GM12878 (cell line): Measurements from ENCODE around the gene SFXN4. TPM values are rescaled to one million over a fixed set of nuclear protein-coding genes. Genes with fewer than 3 reads are reported as not detected.

Source experiments
- ATAC-seq: fragments of 200-7000 bp; cut with Tn5 transposase; 3 replicates; pipeline ENCODE4 v1.9.1; 2020; ENCODE audit warnings: mild to moderate bottlenecking, moderate library complexity
- BruUV-seq: library from RNA; stranded (reverse); fragments of 400-500 nt; replicated peaks from 2 replicates; lab custom pipeline; 2021; lab: Mats Ljungman, UMichigan
- CTCF ChIA-PET: fragments of 300-600 bp; sonication (Branson Sonifier 250); formaldehyde crosslinking; extraction: SDS; loops from one replicate; lab custom pipeline; 2021; ENCODE audit warnings: inconsistent platforms; lab: Yijun Ruan, JAX
- POLR2A ChIA-PET: fragments of 350-600 bp; formaldehyde crosslinking; extraction: SDS; loops from one replicate; lab custom pipeline; 2021; ENCODE audit warnings: inconsistent platforms; lab: Charles Lee
- RAD21 ChIA-PET: fragments of 300-600 bp; sonication (Branson Sonifier 250); formaldehyde crosslinking; loops from one replicate; lab custom pipeline; 2023; ENCODE audit warnings: antibody characterized with exemption; ENCODE audit not compliant: unreplicated experiment; lab: Charles Lee
- SMC1A ChIA-PET: fragments of 300-600 bp; sonication (Branson Sonifier 250); formaldehyde crosslinking; loops from one replicate; lab custom pipeline; 2023; ENCODE audit not compliant: unreplicated experiment, uncharacterized antibody; lab: Charles Lee
- DNase-seq: peaks from one replicate; pipeline ENCODE4 v3.0.0-alpha.2; 2011; ENCODE audit warnings: low read depth, low spot score
- FAIRE-seq: peaks from 3 replicates; lab custom pipeline; 2011; peaks lifted over from hg19 to GRCh38; lab: Jason Lieb, UNC
- H2AFZ ChIP-seq: 2 replicates; pipeline ENCODE4 v1.6.0; 2011; ENCODE audit warnings: low read depth, low read length, control low read depth; ENCODE audit not compliant: control insufficient read depth
- H3K27ac ChIP-seq: 2 replicates; pipeline ENCODE4 v1.5.1; 2011; ENCODE audit warnings: control low read depth; ENCODE audit not compliant: control insufficient read depth, insufficient read depth
- H3K27me3 ChIP-seq, 2 experiments: replicated peaks in 1 of 2; 2 replicates each; pipeline versions ENCODE4 v1.6.0 to v1.6.1; 2011; ENCODE audit warnings: low read length in 1 of 2; ENCODE audit not compliant: control insufficient read depth in 2 of 2, insufficient read depth in 2 of 2
- H3K36me3 ChIP-seq, 2 experiments: 2 replicates each; pipeline ENCODE4 v1.5.1; 2011; ENCODE audit warnings: low read length in 1 of 2; ENCODE audit not compliant: control insufficient read depth in 2 of 2, insufficient read depth in 2 of 2
- H3K4me1 ChIP-seq: 2 replicates; pipeline ENCODE4 v1.6.1; 2011; ENCODE audit warnings: mild to moderate bottlenecking, low read length, moderate library complexity, mixed read lengths; ENCODE audit not compliant: control insufficient read depth, insufficient read depth
- H3K4me2 ChIP-seq: 2 replicates; pipeline ENCODE4 v1.6.0; 2011; ENCODE audit warnings: control low read depth; ENCODE audit not compliant: control insufficient read depth, insufficient read depth
- H3K4me3 ChIP-seq: fragments of 200-600 bp; sonication (generic); 2 replicates; pipeline ENCODE4 v1.5.1; 2016
- H3K79me2 ChIP-seq: 2 replicates; pipeline ENCODE4 v1.6.0; 2011; ENCODE audit warnings: low read length; ENCODE audit not compliant: control insufficient read depth, insufficient read depth
- H3K9ac ChIP-seq: 2 replicates; pipeline ENCODE4 v1.8.0; 2011; ENCODE audit warnings: low read length, control low read depth, mixed read lengths; ENCODE audit not compliant: control insufficient read depth, insufficient read depth
- H3K9me3 ChIP-seq: replicated peaks from 3 replicates; pipeline ENCODE4 v1.5.1; 2011; ENCODE audit warnings: mild to moderate bottlenecking, low read length; ENCODE audit not compliant: control insufficient read depth, insufficient read depth
- H4K20me1 ChIP-seq: 2 replicates; pipeline ENCODE4 v1.6.0; 2011; ENCODE audit not compliant: control insufficient read depth, insufficient read depth
- CHD4 ChIP-seq: fragments of 200-600 bp; sonication (generic); IDR thresholded peaks from 2 replicates; pipeline ENCODE4 v1.6.1; 2016; ENCODE audit warnings: mild to moderate bottlenecking
- FOS ChIP-seq: IDR thresholded peaks from 3 replicates; pipeline ENCODE4 v1.6.1; 2011; ENCODE audit warnings: borderline replicate concordance; ENCODE audit not compliant: insufficient read length; ENCODE audit errors: extremely low read depth
- LARP7 ChIP-seq: fragments of 450-650 bp; IDR thresholded peaks from 2 replicates; pipeline ENCODE4 v1.6.1; 2017; ENCODE audit warnings: mild to moderate bottlenecking
- NBN ChIP-seq: fragments of 450-650 bp; IDR thresholded peaks from 2 replicates; pipeline ENCODE4 v1.6.1; 2016
- PML ChIP-seq: IDR thresholded peaks from 2 replicates; pipeline ENCODE4 v1.6.1; 2012; ENCODE audit warnings: low read length, inconsistent platforms
- WGBS: methylation state at CpG from one replicate; pipeline ENCODE4 v1.1.6; 2016; ENCODE audit warnings: low lambda C conversion rate; ENCODE audit not compliant: insufficient replicate concordance, insufficient coverage; ENCODE audit errors: missing lambda C conversion rate; 5-methylcytosine and 5-hydroxymethylcytosine counted together
- in situ Hi-C: fragments of 300-500 bp; cut with MboI; formaldehyde crosslinking; loops from 9 replicates; pipeline ENCODE4 v1.14.3; 2018; ENCODE audit warnings: mixed read lengths
- intact Hi-C: fragments of 100-400 bp; cut with micrococcal nuclease; formaldehyde crosslinking; loops from one replicate; pipeline ENCODE4 v1.14.2; 2022; ENCODE audit not compliant: unreplicated experiment
- polyA plus RNA-seq, 11 experiments: library from polyadenylated mRNA; depleted of rRNA in 4 of 11; unstranded in 6 of 11; stranded (reverse) in 5 of 11; fragments of >200 nt; fragmentation: Nextera tagmentation in 4 of 11; fragmentation: Illumina TruSeq in 1 of 11; extraction: Ambion mirVana in 4 of 11; extraction: Trizol in 1 of 11; gene quantifications; 1 replicate in 1 of 11; 2 replicates in 10 of 11; pipeline versions ENCODE4 v1.2.1 to v1.2.3, GENCODE V29; 2011 to 2016; ENCODE audit warnings: inconsistent platforms in 2 of 11, missing spikeins in 2 of 11, low read depth in 1 of 11
- total RNA-seq, 4 experiments: library from RNA; depleted of rRNA in 3 of 4; stranded (reverse); fragments of >200 nt in 3 of 4; fragmentation: Illumina TruSeq in 1 of 4; extraction: Trizol in 1 of 4; gene quantifications; 2 replicates each; pipeline versions ENCODE4 v1.2.1 to v1.2.3, GENCODE V29; 2013 to 2021
- TF ChIP-seq, protein P1 (sequence below): IDR thresholded peaks from 2 replicates; pipeline ENCODE4 v1.6.1; 2012; ENCODE audit warnings: low read depth, low read length, improper control_type of control experiment
- TF ChIP-seq, protein P2 (sequence below): fragments of 150-350 bp; IDR thresholded peaks from 2 replicates; pipeline ENCODE4 v1.6.1; 2016; ENCODE audit warnings: low read depth, low read length
- TF ChIP-seq, protein P3 (sequence below): fragments of 450-650 bp; IDR thresholded peaks from 2 replicates; pipeline ENCODE4 v1.6.1; 2016; ENCODE audit warnings: mild to moderate bottlenecking
- TF ChIP-seq, protein P4 (sequence below): fragments of 450-650 bp; IDR thresholded peaks from 2 replicates; pipeline ENCODE4 v1.6.1; 2017; ENCODE audit warnings: antibody characterized with exemption, mild to moderate bottlenecking, moderate library complexity

The SFXN4 gene
- total and polyA plus RNA-seq, 10 of the 15 experiments (the other 5 are each of a cell fraction or from before 2014, with no cell fraction given), result 40.7 to 111 (median 48.8) TPM

DNA sequence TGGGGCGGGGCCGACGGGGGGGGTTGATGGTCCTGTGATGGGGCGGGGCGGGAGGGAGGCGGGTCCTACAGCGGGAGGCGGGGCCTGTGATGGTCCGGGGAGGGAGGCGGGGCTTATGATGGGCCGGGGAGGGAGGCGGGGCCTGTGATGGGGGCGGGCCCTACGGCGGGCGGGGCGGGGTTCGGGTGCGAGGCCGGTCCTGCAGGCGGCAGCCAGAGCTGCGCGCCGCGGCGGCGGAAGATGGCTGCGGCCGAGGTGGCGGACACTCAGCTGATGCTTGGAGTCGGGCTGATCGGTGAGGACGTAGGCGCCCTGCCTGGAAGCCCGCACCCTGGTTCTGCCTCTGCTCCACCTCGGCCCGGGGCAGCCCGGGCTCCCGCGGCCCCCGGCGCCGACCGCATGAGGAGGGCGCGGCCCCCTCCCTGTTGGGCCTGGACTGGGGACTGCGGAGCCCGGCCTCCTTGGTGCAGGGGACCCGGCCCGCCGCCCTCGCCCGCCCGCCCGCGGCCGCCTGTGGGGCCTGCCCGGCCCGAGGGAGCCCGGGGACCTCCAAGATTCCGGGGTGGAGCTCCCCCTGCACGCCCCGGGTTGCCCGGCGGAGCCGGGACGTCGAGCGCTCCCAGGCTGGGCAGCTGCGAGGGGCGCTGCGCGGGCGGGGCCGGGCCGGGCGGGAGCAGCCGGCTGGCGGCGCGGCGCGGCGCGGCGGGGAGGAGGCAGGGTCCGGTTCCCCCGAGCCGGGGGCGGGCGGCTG lies 61.4 kb downstream of the SFXN4 start, which contains the start of gene DENND10 (continued):
- TF ChIP-seq, protein P1, sequence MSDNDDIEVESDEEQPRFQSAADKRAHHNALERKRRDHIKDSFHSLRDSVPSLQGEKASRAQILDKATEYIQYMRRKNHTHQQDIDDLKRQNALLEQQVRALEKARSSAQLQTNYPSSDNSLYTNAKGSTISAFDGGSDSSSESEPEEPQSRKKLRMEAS, result no peak
- TF ChIP-seq, all 136 proteins: peak for 15

DNA sequence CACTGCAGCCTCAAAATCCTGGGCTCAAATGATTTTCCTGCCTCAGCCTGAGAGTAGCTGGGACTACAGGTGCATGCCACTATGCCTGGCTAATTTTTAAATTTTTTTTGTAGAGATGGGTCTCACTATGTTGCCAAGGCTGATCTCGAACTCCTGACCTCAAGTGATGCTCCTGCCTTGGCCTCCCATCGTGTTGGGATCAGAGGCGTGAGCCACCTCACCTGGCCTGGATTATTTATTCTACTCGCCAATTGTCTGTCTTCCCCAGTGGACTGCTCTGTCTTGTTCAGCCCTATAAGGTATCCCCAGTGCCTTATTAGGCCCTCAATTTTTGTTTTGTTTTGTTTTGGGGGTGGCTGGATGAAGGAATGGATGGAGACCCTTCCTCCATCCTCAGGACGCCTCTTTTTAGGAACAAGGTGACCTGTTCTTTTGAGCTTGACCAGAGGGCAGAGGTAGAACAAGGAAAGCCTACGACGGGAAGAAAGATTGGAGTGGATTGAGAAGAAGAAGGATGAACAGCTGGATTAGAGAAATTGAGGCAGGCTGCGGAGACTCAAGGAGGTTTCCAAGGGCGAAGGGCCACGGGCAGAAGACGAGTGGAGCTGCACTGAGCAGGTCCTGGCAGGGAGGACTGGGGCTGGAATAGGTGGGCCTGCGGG lies 62.1 kb downstream of the SFXN4 start:
- ChIA-PET CTCF (interaction anchor here (1.0 to 1.1 kb wide), 3 partner anchors 17 to 340 kb away, joined by 3 to 4 read pairs (median 3); partner anchors contain the start of gene SFXN4), POLR2A (interaction anchor here (0.5 to 2.9 kb wide), 10 partner anchors 8 to 367 kb away, joined by 3 to 12 read pairs (median 4); partner anchors contain the start of gene SFXN4), SMC1A (interaction anchor here (0.7 to 2.5 kb wide), 3 partner anchors 10 to 28 kb away, joined by 3 to 9 read pairs (median 3); no protein-coding TSS in a partner anchor), RAD21 (interaction anchor here (0.7 to 1.9 kb wide), 5 partner anchors 9 to 28 kb away, joined by 3 to 8 read pairs (median 4); no protein-coding TSS in a partner anchor)
- H3K9me3 ChIP-seq, result no peaks in the 10 kb centered on the region
- H3K4me2 ChIP-seq, result no peak overlapping the region
- intact Hi-C loops (no loop called here), in situ Hi-C loops (no loop called here)
- H3K36me3 ChIP-seq, result no peaks in the 10 kb centered on the region
- no peaks in the 10 kb centered on the region for H3K27me3 ChIP-seq
- no TSS peak for BruUV-seq
- WGBS, result 55% methylated on average over 12 of the region's 12 CpGs
- no peak overlapping the region for H3K9ac ChIP-seq
- ATAC-seq (no peak), DNase-seq (no peak), FAIRE-seq (no peak)
- no peaks in the 10 kb centered on the region for H4K20me1 ChIP-seq
- H3K4me1 ChIP-seq, result peaks cover 5% of the 10 kb centered on the region
- H3K4me3 ChIP-seq, result no peak overlapping the region
- peak overlapping the region; percentile 33; the same call in 1 of the 2 replicates for H2AFZ ChIP-seq
- H3K27ac ChIP-seq, result no peak overlapping the region
- peaks cover 6% of the 10 kb centered on the region for H3K79me2 ChIP-seq
- TF ChIP-seq, protein P2, sequence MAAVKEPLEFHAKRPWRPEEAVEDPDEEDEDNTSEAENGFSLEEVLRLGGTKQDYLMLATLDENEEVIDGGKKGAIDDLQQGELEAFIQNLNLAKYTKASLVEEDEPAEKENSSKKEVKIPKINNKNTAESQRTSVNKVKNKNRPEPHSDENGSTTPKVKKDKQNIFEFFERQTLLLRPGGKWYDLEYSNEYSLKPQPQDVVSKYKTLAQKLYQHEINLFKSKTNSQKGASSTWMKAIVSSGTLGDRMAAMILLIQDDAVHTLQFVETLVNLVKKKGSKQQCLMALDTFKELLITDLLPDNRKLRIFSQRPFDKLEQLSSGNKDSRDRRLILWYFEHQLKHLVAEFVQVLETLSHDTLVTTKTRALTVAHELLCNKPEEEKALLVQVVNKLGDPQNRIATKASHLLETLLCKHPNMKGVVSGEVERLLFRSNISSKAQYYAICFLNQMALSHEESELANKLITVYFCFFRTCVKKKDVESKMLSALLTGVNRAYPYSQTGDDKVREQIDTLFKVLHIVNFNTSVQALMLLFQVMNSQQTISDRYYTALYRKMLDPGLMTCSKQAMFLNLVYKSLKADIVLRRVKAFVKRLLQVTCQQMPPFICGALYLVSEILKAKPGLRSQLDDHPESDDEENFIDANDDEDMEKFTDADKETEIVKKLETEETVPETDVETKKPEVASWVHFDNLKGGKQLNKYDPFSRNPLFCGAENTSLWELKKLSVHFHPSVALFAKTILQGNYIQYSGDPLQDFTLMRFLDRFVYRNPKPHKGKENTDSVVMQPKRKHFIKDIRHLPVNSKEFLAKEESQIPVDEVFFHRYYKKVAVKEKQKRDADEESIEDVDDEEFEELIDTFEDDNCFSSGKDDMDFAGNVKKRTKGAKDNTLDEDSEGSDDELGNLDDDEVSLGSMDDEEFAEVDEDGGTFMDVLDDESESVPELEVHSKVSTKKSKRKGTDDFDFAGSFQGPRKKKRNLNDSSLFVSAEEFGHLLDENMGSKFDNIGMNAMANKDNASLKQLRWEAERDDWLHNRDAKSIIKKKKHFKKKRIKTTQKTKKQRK, result no peak
- TF ChIP-seq, protein P3, sequence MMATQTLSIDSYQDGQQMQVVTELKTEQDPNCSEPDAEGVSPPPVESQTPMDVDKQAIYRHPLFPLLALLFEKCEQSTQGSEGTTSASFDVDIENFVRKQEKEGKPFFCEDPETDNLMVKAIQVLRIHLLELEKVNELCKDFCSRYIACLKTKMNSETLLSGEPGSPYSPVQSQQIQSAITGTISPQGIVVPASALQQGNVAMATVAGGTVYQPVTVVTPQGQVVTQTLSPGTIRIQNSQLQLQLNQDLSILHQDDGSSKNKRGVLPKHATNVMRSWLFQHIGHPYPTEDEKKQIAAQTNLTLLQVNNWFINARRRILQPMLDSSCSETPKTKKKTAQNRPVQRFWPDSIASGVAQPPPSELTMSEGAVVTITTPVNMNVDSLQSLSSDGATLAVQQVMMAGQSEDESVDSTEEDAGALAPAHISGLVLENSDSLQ, result no peak
- TF ChIP-seq PML, result no peak
- TF ChIP-seq FOS, result no peak
- no peak for TF ChIP-seq NBN
- TF ChIP-seq, protein P4, sequence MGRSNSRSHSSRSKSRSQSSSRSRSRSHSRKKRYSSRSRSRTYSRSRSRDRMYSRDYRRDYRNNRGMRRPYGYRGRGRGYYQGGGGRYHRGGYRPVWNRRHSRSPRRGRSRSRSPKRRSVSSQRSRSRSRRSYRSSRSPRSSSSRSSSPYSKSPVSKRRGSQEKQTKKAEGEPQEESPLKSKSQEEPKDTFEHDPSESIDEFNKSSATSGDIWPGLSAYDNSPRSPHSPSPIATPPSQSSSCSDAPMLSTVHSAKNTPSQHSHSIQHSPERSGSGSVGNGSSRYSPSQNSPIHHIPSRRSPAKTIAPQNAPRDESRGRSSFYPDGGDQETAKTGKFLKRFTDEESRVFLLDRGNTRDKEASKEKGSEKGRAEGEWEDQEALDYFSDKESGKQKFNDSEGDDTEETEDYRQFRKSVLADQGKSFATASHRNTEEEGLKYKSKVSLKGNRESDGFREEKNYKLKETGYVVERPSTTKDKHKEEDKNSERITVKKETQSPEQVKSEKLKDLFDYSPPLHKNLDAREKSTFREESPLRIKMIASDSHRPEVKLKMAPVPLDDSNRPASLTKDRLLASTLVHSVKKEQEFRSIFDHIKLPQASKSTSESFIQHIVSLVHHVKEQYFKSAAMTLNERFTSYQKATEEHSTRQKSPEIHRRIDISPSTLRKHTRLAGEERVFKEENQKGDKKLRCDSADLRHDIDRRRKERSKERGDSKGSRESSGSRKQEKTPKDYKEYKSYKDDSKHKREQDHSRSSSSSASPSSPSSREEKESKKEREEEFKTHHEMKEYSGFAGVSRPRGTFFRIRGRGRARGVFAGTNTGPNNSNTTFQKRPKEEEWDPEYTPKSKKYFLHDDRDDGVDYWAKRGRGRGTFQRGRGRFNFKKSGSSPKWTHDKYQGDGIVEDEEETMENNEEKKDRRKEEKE, result no peak
- no peak for TF ChIP-seq LARP7
- no peak for TF ChIP-seq CHD4
